AG04449 (cell line): ENCODE results near the gene ALPK1.
"Not testable (repeated sequence)": the region's sequence is repeated elsewhere in the genome, so short reads cannot be mapped to it uniquely, and the experiment has no call there.

ENCODE experiments used
- CTCF ChIA-PET: fragments of 350-600 bp; formaldehyde crosslinking; extraction: SDS; loops from one replicate; lab custom pipeline; 2021; ENCODE audit warnings: antibody characterized with exemption; lab: Yijun Ruan, JAX
- POLR2A ChIA-PET: fragments of 400-600, 350-600 bp; formaldehyde crosslinking; extraction: SDS; loops from one replicate; lab custom pipeline; 2020; ENCODE audit warnings: antibody characterized with exemption, inconsistent platforms; lab: Yijun Ruan, JAX
- DNase-seq: peaks from one replicate; pipeline ENCODE4 v3.0.0-alpha.2; 2010; ENCODE audit warnings: low read depth, low spot score
- H3K4me3 ChIP-seq: 2 replicates; pipeline ENCODE4 v1.5.1; 2011; ENCODE audit warnings: low read depth, mild to moderate bottlenecking, control low read depth, low read length
- TF ChIP-seq, protein P1 (sequence below): IDR thresholded peaks from one replicate; pipeline ENCODE4 v1.5.1; 2011; ENCODE audit warnings: mild to moderate bottlenecking, moderate library complexity, low read length, control low read depth, inconsistent platforms; ENCODE audit not compliant: insufficient read depth; ENCODE audit errors: missing control alignments

ALPK1 gene

DNA sequence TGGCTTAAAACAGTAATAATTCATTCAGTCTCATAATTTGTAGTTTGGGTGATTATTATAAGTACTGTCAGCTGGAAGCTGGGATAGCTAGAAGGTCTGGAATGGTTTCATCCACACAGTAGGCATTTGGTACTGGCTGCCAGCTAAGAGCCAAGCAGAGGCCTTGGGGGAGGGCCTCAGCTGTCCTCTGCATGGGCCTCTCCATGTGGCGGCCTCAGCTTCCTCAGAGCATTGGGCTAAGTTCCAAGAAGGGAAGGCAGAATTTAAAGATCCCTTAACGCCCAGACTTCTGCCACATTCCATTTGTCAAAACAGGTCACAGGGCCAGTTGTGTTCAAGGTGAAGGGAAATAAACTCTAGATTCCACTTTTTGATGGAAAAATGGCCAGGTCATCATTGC lies 125.5 kb downstream of the ALPK1 start:
- ChIA-PET CTCF (no interaction called here), POLR2A (no interaction called here)
- DNase-seq = no peak
- TF ChIP-seq, protein P1, sequence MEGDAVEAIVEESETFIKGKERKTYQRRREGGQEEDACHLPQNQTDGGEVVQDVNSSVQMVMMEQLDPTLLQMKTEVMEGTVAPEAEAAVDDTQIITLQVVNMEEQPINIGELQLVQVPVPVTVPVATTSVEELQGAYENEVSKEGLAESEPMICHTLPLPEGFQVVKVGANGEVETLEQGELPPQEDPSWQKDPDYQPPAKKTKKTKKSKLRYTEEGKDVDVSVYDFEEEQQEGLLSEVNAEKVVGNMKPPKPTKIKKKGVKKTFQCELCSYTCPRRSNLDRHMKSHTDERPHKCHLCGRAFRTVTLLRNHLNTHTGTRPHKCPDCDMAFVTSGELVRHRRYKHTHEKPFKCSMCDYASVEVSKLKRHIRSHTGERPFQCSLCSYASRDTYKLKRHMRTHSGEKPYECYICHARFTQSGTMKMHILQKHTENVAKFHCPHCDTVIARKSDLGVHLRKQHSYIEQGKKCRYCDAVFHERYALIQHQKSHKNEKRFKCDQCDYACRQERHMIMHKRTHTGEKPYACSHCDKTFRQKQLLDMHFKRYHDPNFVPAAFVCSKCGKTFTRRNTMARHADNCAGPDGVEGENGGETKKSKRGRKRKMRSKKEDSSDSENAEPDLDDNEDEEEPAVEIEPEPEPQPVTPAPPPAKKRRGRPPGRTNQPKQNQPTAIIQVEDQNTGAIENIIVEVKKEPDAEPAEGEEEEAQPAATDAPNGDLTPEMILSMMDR = no peak
- H3K4me3 ChIP-seq = no peak overlapping the region

- no peak overlapping the region for H3K4me3 ChIP-seq
- CTCF ChIA-PET = no interaction called here
- TF ChIP-seq, protein P1 = no peak
- POLR2A ChIA-PET = no interaction called here
- DNase-seq = no peak
Observed at GRCh38 chr4:112423591-112423990, 126.4 kb downstream of the ALPK1 start.

- POLR2A ChIA-PET = no interaction called here
- CTCF ChIA-PET = interaction anchor here (1.2 kb wide), 1 partner anchor 98 kb away, joined by 4 read pairs; no protein-coding TSS in a partner anchor
- H3K4me3 ChIP-seq = no peak overlapping the region
- TF ChIP-seq, protein P1 = no peak
- no peak for DNase-seq
Observed at GRCh38 chr4:112425823-112426222, 128.7 kb downstream of the ALPK1 start.

- CTCF ChIA-PET = interaction anchor here (1.2 kb wide), 1 partner anchor 98 kb away, joined by 4 read pairs; no protein-coding TSS in a partner anchor
- POLR2A ChIA-PET = no interaction called here
- TF ChIP-seq, protein P1 = no peak
- DNase-seq = no peak
- H3K4me3 ChIP-seq = no peak overlapping the region
Observed at GRCh38 chr4:112426416-112426815, 129.2 kb downstream of the ALPK1 start.

GRCh38 chr4:112431158-112431557 lies 134.0 kb downstream of the ALPK1 start:
- TF ChIP-seq, protein P1 = no peak
- ChIA-PET POLR2A (no interaction called here), CTCF (no interaction called here)
- no peak overlapping the region for H3K4me3 ChIP-seq
- DNase-seq = no peak

DNA sequence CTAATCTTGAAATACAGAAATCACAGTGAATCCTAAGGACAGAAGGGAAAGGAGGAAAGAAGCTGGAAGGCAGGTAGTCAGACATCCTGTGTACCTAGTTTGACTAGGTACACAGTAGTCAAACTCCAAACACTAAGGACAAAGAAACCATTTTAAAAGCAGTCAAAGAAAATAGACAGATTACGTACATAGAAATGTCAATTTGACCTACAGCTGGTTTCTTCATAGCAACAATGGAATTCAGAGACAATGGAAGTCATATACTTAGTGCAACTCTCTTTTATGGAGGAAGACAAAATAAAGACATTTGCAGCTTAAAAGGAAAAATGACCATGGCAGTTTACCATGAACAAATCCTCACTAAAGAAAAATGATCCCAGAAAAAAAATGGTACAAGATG lies 139.8 kb downstream of the ALPK1 start:
- TF ChIP-seq, protein P1 = no peak
- ChIA-PET POLR2A (no interaction called here), CTCF (no interaction called here)
- DNase-seq = no peak
- no peak overlapping the region for H3K4me3 ChIP-seq

GRCh38 chr4:112442226-112442625 lies 145.1 kb downstream of the ALPK1 start:
- DNase-seq, POLR2A ChIA-PET, H3K4me3 ChIP-seq: not testable (repeated sequence)
- CTCF ChIA-PET = interaction anchor here (0.6 kb wide), 1 partner anchor 114 kb away, joined by 3 read pairs; no protein-coding TSS in a partner anchor
